ENCODE results near the gene COL10A1. TPM values are rescaled to one million over a fixed set of nuclear protein-coding genes. Genes with fewer than 3 reads are reported as not detected.

Gene COL10A1
- polyA plus RNA-seq, 1 donor (not counting 4 experiments of a cell fraction or from before 2014, with no cell fraction given): not detected

- Histone ChIP-seq H3K79me2 (ENCODE audit: control insufficient read depth, insufficient read depth, low read length) (no peaks in the 10 kb centered on the region), H4K20me1 (ENCODE audit: control insufficient read depth, extremely low read depth, insufficient read depth, low read length) (no peaks in the 10 kb centered on the region), H2AFZ (ENCODE audit: control insufficient read depth, low read length) (no peak overlapping the region), H3K27me3 (ENCODE audit: control insufficient read depth, extremely low read depth, insufficient read depth, low read length) (no peaks in the 10 kb centered on the region), H3K36me3 (ENCODE audit: control insufficient read depth in 2 of 2, extremely low read depth in 1 of 2, insufficient read depth in 2 of 2, low read length in 2 of 2) (no peaks in the 10 kb centered on the region), H3K4me1 (ENCODE audit: control insufficient read depth, extremely low read depth, insufficient read depth, low read length) (no peaks in the 10 kb centered on the region), H3K4me2 (ENCODE audit: control insufficient read depth, extremely low read depth, insufficient read depth, low read depth, low read length) (no peak overlapping the region), H3K9me3 (ENCODE audit: control insufficient read depth, low read depth, low read length) (no peaks in the 10 kb centered on the region), H3K9ac (ENCODE audit: control insufficient read depth, extremely low read depth, insufficient read depth, low read length) (no peak overlapping the region), H3K9me1 (ENCODE audit: control insufficient read depth, extremely low read depth, insufficient read depth, low read length) (peaks cover 2% of the 10 kb centered on the region), H3K4me3 (ENCODE audit: control insufficient read depth in 2 of 3, extremely low read depth in 1 of 3, insufficient read depth in 2 of 3, low read depth in 1 of 3, low read length in 3 of 3) (no peak overlapping the region), H3K27ac (ENCODE audit: control insufficient read depth, insufficient read depth, low read length) (no peak overlapping the region)
- FAIRE-seq (no peak), DNase-seq (ENCODE audit: low read depth, low spot score) (no peak)
- TF ChIP-seq EZH2 (IDR thresholded peaks at IDR 0.05; ENCODE audit: low read length): no peak
- no peak for TF ChIP-seq CTCF (optimal IDR thresholded peaks at IDR 0.05 in 1 of 3, IDR thresholded peaks at IDR 0.05 in 1 of 3, conservative IDR thresholded peaks at IDR 0.05 in 1 of 3; ENCODE audit: extremely low read depth in 1 of 3, insufficient read depth in 2 of 3, low read length in 3 of 3)
- dilution Hi-C loops (cut with MboI; ENCODE audit: extremely low pct_ligation_motif_present, low sequenced_read_pairs): no loop called here
Measured at GRCh38 chr6:116166369-116166768, 40.4 kb upstream of the COL10A1 start.

- dilution Hi-C loops (cut with MboI; ENCODE audit: extremely low pct_ligation_motif_present, low sequenced_read_pairs): no loop called here
- Histone ChIP-seq H3K79me2 (ENCODE audit: control insufficient read depth, insufficient read depth, low read length) (no peaks in the 10 kb centered on the region), H3K27ac (ENCODE audit: control insufficient read depth, insufficient read depth, low read length) (no peak overlapping the region), H4K20me1 (ENCODE audit: control insufficient read depth, extremely low read depth, insufficient read depth, low read length) (no peaks in the 10 kb centered on the region), H3K4me2 (ENCODE audit: control insufficient read depth, extremely low read depth, insufficient read depth, low read depth, low read length) (no peak overlapping the region), H3K4me1 (ENCODE audit: control insufficient read depth, extremely low read depth, insufficient read depth, low read length) (no peaks in the 10 kb centered on the region), H3K27me3 (ENCODE audit: control insufficient read depth, extremely low read depth, insufficient read depth, low read length) (no peaks in the 10 kb centered on the region), H3K9me3 (ENCODE audit: control insufficient read depth, low read depth, low read length) (no peaks in the 10 kb centered on the region), H2AFZ (ENCODE audit: control insufficient read depth, low read length) (no peak overlapping the region), H3K9ac (ENCODE audit: control insufficient read depth, extremely low read depth, insufficient read depth, low read length) (no peak overlapping the region), H3K4me3 (ENCODE audit: control insufficient read depth in 2 of 3, extremely low read depth in 1 of 3, insufficient read depth in 2 of 3, low read depth in 1 of 3, low read length in 3 of 3) (no peak overlapping the region), H3K9me1 (ENCODE audit: control insufficient read depth, extremely low read depth, insufficient read depth, low read length) (no peaks in the 10 kb centered on the region), H3K36me3 (ENCODE audit: control insufficient read depth in 2 of 2, extremely low read depth in 1 of 2, insufficient read depth in 2 of 2, low read length in 2 of 2) (no peaks in the 10 kb centered on the region)
- DNase-seq (ENCODE audit: low read depth, low spot score) (no peak), FAIRE-seq (no peak)
- TF ChIP-seq EZH2 (IDR thresholded peaks at IDR 0.05; ENCODE audit: low read length): no peak
- TF ChIP-seq CTCF (optimal IDR thresholded peaks at IDR 0.05 in 1 of 3, IDR thresholded peaks at IDR 0.05 in 1 of 3, conservative IDR thresholded peaks at IDR 0.05 in 1 of 3; ENCODE audit: extremely low read depth in 1 of 3, insufficient read depth in 2 of 3, low read length in 3 of 3): no peak
Measured at GRCh38 chr6:116165596-116165995, 39.7 kb upstream of the COL10A1 start.
